Progenitor cell of endocrine pancreas (in vitro differentiated cells): ENCODE results near the gene SLU7. TPM values are rescaled to one million over a fixed set of nuclear protein-coding genes. Genes with fewer than 3 reads are reported as not detected.

ENCODE experiments used
- DNase-seq: peaks from one replicate; pipeline ENCODE4 v3.0.0; 2021; ENCODE audit warnings: low spot score; ENCODE audit not compliant: unreplicated experiment
- H3K27ac Mint-ChIP-seq: 2 replicates; pipeline ENCODE4 v1.8.0; 2021; ENCODE audit warnings: mild to moderate bottlenecking, moderate library complexity, mixed read lengths
- H3K27me3 Mint-ChIP-seq: 2 replicates; pipeline ENCODE4 v1.8.0; 2021; ENCODE audit warnings: mixed read lengths
- H3K36me3 Mint-ChIP-seq: 2 replicates; pipeline ENCODE4 v1.8.0; 2022; ENCODE audit warnings: mixed read lengths; ENCODE audit not compliant: insufficient read depth
- H3K4me1 Mint-ChIP-seq: 2 replicates; pipeline ENCODE4 v1.8.0; 2021; ENCODE audit warnings: low read depth, mixed read lengths
- H3K4me3 Mint-ChIP-seq: 2 replicates; pipeline ENCODE4 v1.8.0; 2021; ENCODE audit warnings: low read depth, mild to moderate bottlenecking, moderate library complexity, mixed read lengths
- H3K9me3 Mint-ChIP-seq: 2 replicates; pipeline ENCODE4 v1.8.0; 2021; ENCODE audit warnings: low read depth, mixed read lengths
- CTCF ChIP-seq: fragments of 200-600 bp; sonication (generic); IDR thresholded peaks from one replicate; pipeline ENCODE4 v1.5.0; 2021; ENCODE audit warnings: antibody characterized with exemption, mild to moderate bottlenecking; ENCODE audit not compliant: unreplicated experiment
- total RNA-seq: library from RNA; stranded (reverse); gene quantifications from 2 replicates; pipeline ENCODE4 v1.2.1, GENCODE V29; 2021

SLU7 gene
- total RNA-seq, 1 donor from 2014 or later: 43.1 TPM

GRCh38 chr5:160461378-160461777 is 42.5 kb upstream of the SLU7 start:
- H3K4me1 Mint-ChIP-seq: peaks cover 18% of the 10 kb centered on the region
- no peak overlapping the region for H3K27ac Mint-ChIP-seq
- no peak for TF ChIP-seq CTCF
- H3K9me3 Mint-ChIP-seq: peaks cover 3% of the 10 kb centered on the region
- no peaks in the 10 kb centered on the region for H3K27me3 Mint-ChIP-seq
- no peak for DNase-seq
- no peak overlapping the region for H3K4me3 Mint-ChIP-seq
- no peaks in the 10 kb centered on the region for H3K36me3 Mint-ChIP-seq

- Mint-ChIP-seq H3K36me3 (no peaks in the 10 kb centered on the region), H3K27ac (no peak overlapping the region), H3K9me3 (peaks cover 3% of the 10 kb centered on the region), H3K27me3 (no peaks in the 10 kb centered on the region), H3K4me1 (peaks cover 15% of the 10 kb centered on the region), H3K4me3 (no peak overlapping the region)
- DNase-seq: no peak
- no peak for TF ChIP-seq CTCF
These were observed 41.6 kb upstream of the SLU7 start for GRCh38 chr5:160460377-160461049.

- H3K27me3 Mint-ChIP-seq: no peaks in the 10 kb centered on the region
- peaks cover 10% of the 10 kb centered on the region for H3K4me1 Mint-ChIP-seq
- no peak overlapping the region for H3K27ac Mint-ChIP-seq
- H3K36me3 Mint-ChIP-seq: no peaks in the 10 kb centered on the region
- no peak overlapping the region for H3K4me3 Mint-ChIP-seq
- no peak for TF ChIP-seq CTCF
- no peak for DNase-seq
- peaks cover 3% of the 10 kb centered on the region for H3K9me3 Mint-ChIP-seq
These were observed 40.2 kb upstream of the SLU7 start for GRCh38 chr5:160458806-160459800.

- peaks cover 3% of the 10 kb centered on the region for H3K9me3 Mint-ChIP-seq
- no peak overlapping the region for H3K4me3 Mint-ChIP-seq
- DNase-seq: no peak
- no peaks in the 10 kb centered on the region for H3K27me3 Mint-ChIP-seq
- no peak for TF ChIP-seq CTCF
- H3K27ac Mint-ChIP-seq: no peak overlapping the region
- no peaks in the 10 kb centered on the region for H3K36me3 Mint-ChIP-seq
- peaks cover under 1% of the 10 kb centered on the region for H3K4me1 Mint-ChIP-seq
These were observed 38.4 kb upstream of the SLU7 start for GRCh38 chr5:160457252-160457651.

- Mint-ChIP-seq H3K4me1 (no peaks in the 10 kb centered on the region), H3K36me3 (no peaks in the 10 kb centered on the region), H3K27ac (no peak overlapping the region), H3K4me3 (no peak overlapping the region), H3K9me3 (peaks cover 3% of the 10 kb centered on the region), H3K27me3 (no peaks in the 10 kb centered on the region)
- no peak for DNase-seq
- no peak for TF ChIP-seq CTCF
These were observed 37.7 kb upstream of the SLU7 start for GRCh38 chr5:160456480-160457177.
